CD4-positive, CD25-positive, alpha-beta regulatory T cell (primary cell): ENCODE measurements around the gene CETN3. TPM values are rescaled to one million over a fixed set of nuclear protein-coding genes. Genes with fewer than 3 reads are reported as not detected.
"Not testable (repeated sequence)": the region's sequence is repeated elsewhere in the genome, so short reads cannot be mapped to it uniquely, and the experiment has no call there.

Experiments
- ATAC-seq, 2 donors: fragments of 150-1000 bp; cut with Tn5 transposase; one replicate each; pipeline ENCODE4 v1.10.0; 2021; ENCODE audit warnings: low read depth in 2 of 2, moderate number of reproducible peaks in 2 of 2, moderate library complexity in 1 of 2
- DNase-seq, 3 donors: peaks; one replicate each; pipeline versions ENCODE4 v3.0.0 to v3.0.0-alpha.2; 2012 to 2022; ENCODE audit warnings: mixed read lengths in 1 of 3
- H3K27ac ChIP-seq: one replicate; pipeline ENCODE4 v1.7.0; 2013; ENCODE audit warnings: mild to moderate bottlenecking, low read length; ENCODE audit not compliant: insufficient read depth, poor library complexity, severe bottlenecking
- H3K27me3 ChIP-seq: one replicate; pipeline ENCODE4 v1.7.0; 2013; ENCODE audit warnings: low read length; ENCODE audit not compliant: control insufficient read depth, insufficient read depth
- H3K36me3 ChIP-seq: one replicate; pipeline ENCODE4 v1.7.0; 2013; ENCODE audit warnings: mild to moderate bottlenecking, low read length, moderate library complexity; ENCODE audit not compliant: control insufficient read depth, insufficient read depth
- H3K4me1 ChIP-seq: 2 replicates; pipeline ENCODE4 v1.7.0; 2013; ENCODE audit warnings: mild to moderate bottlenecking, low read length; ENCODE audit not compliant: insufficient read depth, control insufficient read depth, poor library complexity, severe bottlenecking
- H3K4me3 ChIP-seq: one replicate; pipeline ENCODE4 v1.7.0; 2013; ENCODE audit warnings: low read depth, mild to moderate bottlenecking, low read length, moderate library complexity
- H3K9me3 ChIP-seq, 2 experiments: 1 replicate in 1 of 2; 2 replicates in 1 of 2; pipeline ENCODE4 v1.7.0; 2013; ENCODE audit warnings: low read length in 2 of 2, mild to moderate bottlenecking in 1 of 2, moderate library complexity in 1 of 2; ENCODE audit not compliant: control insufficient read depth in 2 of 2
- H3K27ac Mint-ChIP-seq, 3 donors: one replicate each; pipeline ENCODE4 v1.8.0; 2020 to 2022; ENCODE audit warnings: mild to moderate bottlenecking in 3 of 3, mixed read lengths in 3 of 3, moderate library complexity in 2 of 3
- H3K27me3 Mint-ChIP-seq: one replicate; pipeline ENCODE4 v1.8.0; 2022; ENCODE audit warnings: mild to moderate bottlenecking, mixed read lengths
- H3K36me3 Mint-ChIP-seq: one replicate; pipeline ENCODE4 v1.8.0; 2020; ENCODE audit warnings: mixed read lengths
- H3K4me1 Mint-ChIP-seq, 4 donors: one replicate each; pipeline ENCODE4 v1.8.0; 2020 to 2022; ENCODE audit warnings: mixed read lengths in 4 of 4, mild to moderate bottlenecking in 1 of 4
- H3K4me3 Mint-ChIP-seq, 4 donors: one replicate each; pipeline ENCODE4 v1.8.0; 2020 to 2022; ENCODE audit warnings: mild to moderate bottlenecking in 4 of 4, mixed read lengths in 4 of 4, moderate library complexity in 3 of 4
- H3K9me3 Mint-ChIP-seq, 7 donors: one replicate each; pipeline ENCODE4 v1.8.0; 2020 to 2022; ENCODE audit warnings: mixed read lengths in 7 of 7, mild to moderate bottlenecking in 3 of 7, moderate library complexity in 2 of 7
- polyA plus RNA-seq, 4 donors: library from polyadenylated mRNA; unstranded; fragments of 300-500 nt; fragmentation: Illumina TruSeq; gene quantifications; one replicate each; pipeline ENCODE4 v1.2.3, GENCODE V29; 2021
- total RNA-seq: library from RNA; stranded (reverse); gene quantifications from one replicate; pipeline ENCODE4 v1.2.3, GENCODE V29; 2022

The CETN3 gene
- total and polyA plus RNA-seq, 5 donors from 2014 or later = 5.2 to 31.0 (median 20.3) TPM

- no peak overlapping the region for H3K4me3 Mint-ChIP-seq
- no peak overlapping the region for H3K27ac Mint-ChIP-seq
- H3K36me3 ChIP-seq = no peaks in the 10 kb centered on the region
- ATAC-seq (no peak), DNase-seq (no peak)
- H3K27me3 Mint-ChIP-seq = peaks cover 18% of the 10 kb centered on the region
- H3K27ac ChIP-seq = no peak overlapping the region
- no peaks in the 10 kb centered on the region for H3K9me3 ChIP-seq
- no peaks in the 10 kb centered on the region for H3K4me1 ChIP-seq
- H3K4me1 Mint-ChIP-seq = no peaks in the 10 kb centered on the region
- no peak overlapping the region for H3K4me3 ChIP-seq
- peaks cover 0 to 2% (median under 1%) of the 10 kb centered on the region in 7 donors for H3K9me3 Mint-ChIP-seq
- peaks cover 4% of the 10 kb centered on the region for H3K27me3 ChIP-seq
- no peaks in the 10 kb centered on the region for H3K36me3 Mint-ChIP-seq
These were observed 28.2 kb downstream of the CETN3 start for GRCh38 chr5:90381213-90381929.

- DNase-seq (no peak), ATAC-seq (no peak)
- Mint-ChIP-seq H3K36me3 (no peaks in the 10 kb centered on the region), H3K27ac (no peak overlapping the region), H3K4me1 (no peaks in the 10 kb centered on the region), H3K27me3 (peaks cover 18% of the 10 kb centered on the region), H3K9me3 (peaks cover 0 to 4% (median 2%) of the 10 kb centered on the region in 7 donors), H3K4me3 (no peak overlapping the region)
- H3K27ac ChIP-seq = no peak overlapping the region
- H3K27me3 ChIP-seq = peaks cover 3% of the 10 kb centered on the region
- no peaks in the 10 kb centered on the region for H3K4me1 ChIP-seq
- no peaks in the 10 kb centered on the region for H3K9me3 ChIP-seq
- H3K36me3 ChIP-seq = no peaks in the 10 kb centered on the region
- no peak overlapping the region for H3K4me3 ChIP-seq
These were observed 29.9 kb downstream of the CETN3 start for GRCh38 chr5:90379652-90380051.

- H3K27me3 Mint-ChIP-seq = peaks cover 23% of the 10 kb centered on the region
These were observed 30.8 kb downstream of the CETN3 start for GRCh38 chr5:90378752-90379151.

GRCh38 chr5:90371269-90371668, 38.3 kb downstream of the CETN3 start:
- not testable (repeated sequence) for H3K4me3 Mint-ChIP-seq, H3K4me1 ChIP-seq, H3K27me3 Mint-ChIP-seq, H3K4me1 Mint-ChIP-seq, DNase-seq, H3K4me3 ChIP-seq, H3K27ac Mint-ChIP-seq, H3K36me3 ChIP-seq, H3K9me3 ChIP-seq, H3K27me3 ChIP-seq, H3K27ac ChIP-seq, ATAC-seq, H3K36me3 Mint-ChIP-seq
- H3K9me3 Mint-ChIP-seq = peaks cover under 1 to 11% (median 5%) of the 10 kb centered on the region in 7 donors

More at GRCh38 chr5:90378752-90379151, 30.8 kb downstream of the CETN3 start:
- ATAC-seq (no peak), DNase-seq (no peak)
- H3K9me3 ChIP-seq = no peaks in the 10 kb centered on the region
- H3K27ac Mint-ChIP-seq = no peak overlapping the region
- H3K4me3 ChIP-seq = no peak overlapping the region
- no peaks in the 10 kb centered on the region for H3K27me3 ChIP-seq
- no peaks in the 10 kb centered on the region for H3K4me1 ChIP-seq
- no peaks in the 10 kb centered on the region for H3K36me3 ChIP-seq
- H3K9me3 Mint-ChIP-seq = peaks cover 0 to 4% (median 2%) of the 10 kb centered on the region in 7 donors
- no peak overlapping the region for H3K4me3 Mint-ChIP-seq
- no peaks in the 10 kb centered on the region for H3K4me1 Mint-ChIP-seq
- no peaks in the 10 kb centered on the region for H3K36me3 Mint-ChIP-seq
- H3K27ac ChIP-seq = no peak overlapping the region

GRCh38 chr5:90368454-90369246, 40.9 kb downstream of the CETN3 start:
- Histone ChIP-seq H3K27ac (no peak overlapping the region), H3K4me3 (no peak overlapping the region), H3K27me3 (peaks cover 2% of the 10 kb centered on the region), H3K9me3 (no peaks in the 10 kb centered on the region), H3K4me1 (no peaks in the 10 kb centered on the region), H3K36me3 (no peaks in the 10 kb centered on the region)
- no peaks in the 10 kb centered on the region for H3K4me1 Mint-ChIP-seq
- ATAC-seq (no peak), DNase-seq (no peak)
- H3K4me3 Mint-ChIP-seq = no peak overlapping the region
- no peak overlapping the region for H3K27ac Mint-ChIP-seq
- H3K27me3 Mint-ChIP-seq = no peaks in the 10 kb centered on the region
- H3K9me3 Mint-ChIP-seq = peaks cover 0 to 11% (median 4%) of the 10 kb centered on the region in 7 donors
- H3K36me3 Mint-ChIP-seq = no peaks in the 10 kb centered on the region

- Histone ChIP-seq H3K4me3 (no peak overlapping the region), H3K27me3 (peaks cover 2% of the 10 kb centered on the region), H3K27ac (no peak overlapping the region), H3K9me3 (no peaks in the 10 kb centered on the region), H3K36me3 (no peaks in the 10 kb centered on the region), H3K4me1 (no peaks in the 10 kb centered on the region)
- no peaks in the 10 kb centered on the region for H3K36me3 Mint-ChIP-seq
- no peaks in the 10 kb centered on the region for H3K4me1 Mint-ChIP-seq
- H3K9me3 Mint-ChIP-seq = peaks cover 0 to 11% (median 3%) of the 10 kb centered on the region in 7 donors
- H3K27me3 Mint-ChIP-seq = peaks cover 4% of the 10 kb centered on the region
- H3K4me3 Mint-ChIP-seq = no peak overlapping the region
- H3K27ac Mint-ChIP-seq = no peak overlapping the region
- no peak for ATAC-seq
- DNase-seq = no peak
These were observed 41.7 kb downstream of the CETN3 start for GRCh38 chr5:90367879-90368278.

GRCh38 chr5:90366948-90367347, 42.6 kb downstream of the CETN3 start:
- H3K36me3 ChIP-seq = no peaks in the 10 kb centered on the region
- H3K4me1 ChIP-seq = no peaks in the 10 kb centered on the region
- Mint-ChIP-seq H3K9me3 (peaks cover 0 to 10% (median 3%) of the 10 kb centered on the region in 7 donors), H3K4me3 (no peak overlapping the region), H3K27ac (no peak overlapping the region), H3K4me1 (no peaks in the 10 kb centered on the region), H3K27me3 (peaks cover 5% of the 10 kb centered on the region), H3K36me3 (no peaks in the 10 kb centered on the region)
- no peak overlapping the region for H3K27ac ChIP-seq
- ATAC-seq (no peak), DNase-seq (no peak)
- no peaks in the 10 kb centered on the region for H3K9me3 ChIP-seq
- H3K4me3 ChIP-seq = no peak overlapping the region
- H3K27me3 ChIP-seq = peaks cover 2% of the 10 kb centered on the region
